Cardiac muscle cell (in vitro differentiated cells and primary cell): ENCODE results near the gene KIAA0930. TPM values are rescaled to one million over a fixed set of nuclear protein-coding genes. Genes with fewer than 3 reads are reported as not detected.

Source experiments
- DNase-seq, 2 donors: peaks; one replicate each; pipeline versions ENCODE4 v3.0.0 to v3.0.0-alpha.2; 2010 to 2017; ENCODE audit warnings: low read depth in 1 of 2, low spot score in 1 of 2
- H3K27ac ChIP-seq: fragments of 200-600 bp; sonication (generic); 2 replicates; pipeline ENCODE4 v1.5.1; 2016
- H3K27me3 ChIP-seq: fragments of 200-600 bp; sonication (generic); 2 replicates; pipeline ENCODE4 v1.6.0; 2016; ENCODE audit warnings: control low read depth
- H3K36me3 ChIP-seq: fragments of 200-600 bp; sonication (generic); 2 replicates; pipeline ENCODE4 v1.5.1; 2016; ENCODE audit warnings: control low read depth
- H3K4me1 ChIP-seq: fragments of 200-600 bp; sonication (generic); 2 replicates; pipeline ENCODE4 v1.8.1; 2017; ENCODE audit warnings: low read depth, mild to moderate bottlenecking, mixed run types
- H3K4me3 ChIP-seq: fragments of 200-600 bp; sonication (generic); 2 replicates; pipeline ENCODE4 v1.5.1; 2016; ENCODE audit warnings: mild to moderate bottlenecking
- H3K9me3 ChIP-seq: fragments of 200-600 bp; sonication (generic); 2 replicates; pipeline ENCODE4 v1.5.1; 2017; ENCODE audit warnings: low read depth, mild to moderate bottlenecking, control low read depth
- polyA plus RNA-seq: library from polyadenylated mRNA; unstranded; fragments of >200 nt; fragmentation: Nextera tagmentation; extraction: Ambion mirVana; gene quantifications from 2 replicates; pipeline ENCODE4 v1.2.1, GENCODE V29; 2016
- total RNA-seq: library from RNA; depleted of rRNA; stranded (reverse); fragments of >200 nt; gene quantifications from 2 replicates; pipeline ENCODE4 v1.2.3, GENCODE V29; 2016
- TF ChIP-seq, protein P1 (sequence below): IDR thresholded peaks from 2 replicates; pipeline ENCODE4 v1.5.1; 2012; ENCODE audit warnings: low read depth, mild to moderate bottlenecking, low read length

KIAA0930 gene
- total and polyA plus RNA-seq, 2 experiments from 2014 or later, result 11.8 to 12.7 TPM

DNA sequence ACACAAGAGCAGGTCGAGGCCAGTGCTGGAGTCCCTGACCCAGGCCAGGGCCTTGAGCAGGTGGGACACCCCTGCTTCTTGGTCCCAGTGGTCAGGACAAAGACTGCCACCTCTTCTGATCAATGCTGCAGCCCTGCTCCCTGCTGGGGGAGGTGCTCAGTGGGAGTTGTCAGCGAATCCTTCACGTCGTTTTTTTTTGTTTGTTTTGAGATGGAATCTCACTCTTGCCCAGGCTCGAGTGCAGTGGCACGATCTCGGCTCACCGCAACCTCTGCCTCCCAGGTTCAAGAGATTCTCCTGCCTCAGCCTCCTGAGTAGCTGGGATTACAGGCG lies 42.3 kb downstream of the KIAA0930 start:
- no peak for DNase-seq
- H3K27me3 ChIP-seq, result peaks cover 6% of the 10 kb centered on the region
- no peaks in the 10 kb centered on the region for H3K36me3 ChIP-seq
- H3K4me1 ChIP-seq, result no peaks in the 10 kb centered on the region
- H3K4me3 ChIP-seq, result no peak overlapping the region
- TF ChIP-seq, protein P1, sequence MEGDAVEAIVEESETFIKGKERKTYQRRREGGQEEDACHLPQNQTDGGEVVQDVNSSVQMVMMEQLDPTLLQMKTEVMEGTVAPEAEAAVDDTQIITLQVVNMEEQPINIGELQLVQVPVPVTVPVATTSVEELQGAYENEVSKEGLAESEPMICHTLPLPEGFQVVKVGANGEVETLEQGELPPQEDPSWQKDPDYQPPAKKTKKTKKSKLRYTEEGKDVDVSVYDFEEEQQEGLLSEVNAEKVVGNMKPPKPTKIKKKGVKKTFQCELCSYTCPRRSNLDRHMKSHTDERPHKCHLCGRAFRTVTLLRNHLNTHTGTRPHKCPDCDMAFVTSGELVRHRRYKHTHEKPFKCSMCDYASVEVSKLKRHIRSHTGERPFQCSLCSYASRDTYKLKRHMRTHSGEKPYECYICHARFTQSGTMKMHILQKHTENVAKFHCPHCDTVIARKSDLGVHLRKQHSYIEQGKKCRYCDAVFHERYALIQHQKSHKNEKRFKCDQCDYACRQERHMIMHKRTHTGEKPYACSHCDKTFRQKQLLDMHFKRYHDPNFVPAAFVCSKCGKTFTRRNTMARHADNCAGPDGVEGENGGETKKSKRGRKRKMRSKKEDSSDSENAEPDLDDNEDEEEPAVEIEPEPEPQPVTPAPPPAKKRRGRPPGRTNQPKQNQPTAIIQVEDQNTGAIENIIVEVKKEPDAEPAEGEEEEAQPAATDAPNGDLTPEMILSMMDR, result no peak
- no peak overlapping the region for H3K27ac ChIP-seq
- no peaks in the 10 kb centered on the region for H3K9me3 ChIP-seq

DNA sequence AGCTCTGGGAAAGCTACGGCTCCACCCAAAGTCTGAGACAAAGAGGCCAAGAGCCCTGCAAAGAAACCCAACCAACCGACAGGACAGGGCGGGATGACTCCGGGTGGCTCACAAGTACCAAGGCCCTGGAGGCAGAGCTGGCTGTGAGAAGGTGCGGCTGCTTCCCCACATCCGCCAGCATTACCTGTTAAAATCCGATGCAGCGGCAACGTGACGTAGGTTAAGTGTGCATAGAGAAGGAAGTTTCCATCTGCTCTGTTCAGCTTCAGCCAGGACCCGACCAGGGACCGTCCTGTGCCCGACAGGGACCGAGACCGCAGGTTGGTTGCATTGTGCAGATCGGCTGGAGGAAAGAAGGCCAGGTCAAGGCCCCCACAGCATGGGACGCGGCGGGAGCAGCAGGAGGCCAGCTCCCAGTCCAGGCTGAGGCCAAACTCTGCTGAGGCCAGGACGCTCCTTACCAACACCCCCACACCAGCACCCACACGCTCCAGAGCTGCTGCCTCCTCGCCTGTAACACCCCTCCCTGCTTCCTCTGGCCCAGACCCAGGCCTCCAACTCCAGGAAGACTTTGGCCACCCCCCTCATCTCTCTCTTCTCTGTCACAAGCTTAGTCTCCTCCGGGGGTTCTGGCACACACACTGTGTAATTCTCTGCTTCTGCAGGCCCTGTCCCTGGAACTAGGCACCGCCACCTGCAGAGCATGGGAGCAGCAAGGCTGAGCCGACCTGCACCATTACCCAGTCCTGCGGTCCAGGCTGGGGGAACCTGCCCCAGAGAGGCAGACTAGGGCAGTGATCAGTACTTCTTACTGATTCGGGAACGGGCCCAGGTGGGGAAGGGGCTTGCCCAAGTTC lies 42.9 kb downstream of the KIAA0930 start:
- no peak for DNase-seq
- no peak overlapping the region for H3K27ac ChIP-seq
- no peaks in the 10 kb centered on the region for H3K36me3 ChIP-seq
- no peaks in the 10 kb centered on the region for H3K9me3 ChIP-seq
- H3K4me3 ChIP-seq, result no peak overlapping the region
- TF ChIP-seq, protein P1, result no peak
- H3K4me1 ChIP-seq, result peaks cover 3% of the 10 kb centered on the region
- peaks cover 6% of the 10 kb centered on the region for H3K27me3 ChIP-seq

DNA sequence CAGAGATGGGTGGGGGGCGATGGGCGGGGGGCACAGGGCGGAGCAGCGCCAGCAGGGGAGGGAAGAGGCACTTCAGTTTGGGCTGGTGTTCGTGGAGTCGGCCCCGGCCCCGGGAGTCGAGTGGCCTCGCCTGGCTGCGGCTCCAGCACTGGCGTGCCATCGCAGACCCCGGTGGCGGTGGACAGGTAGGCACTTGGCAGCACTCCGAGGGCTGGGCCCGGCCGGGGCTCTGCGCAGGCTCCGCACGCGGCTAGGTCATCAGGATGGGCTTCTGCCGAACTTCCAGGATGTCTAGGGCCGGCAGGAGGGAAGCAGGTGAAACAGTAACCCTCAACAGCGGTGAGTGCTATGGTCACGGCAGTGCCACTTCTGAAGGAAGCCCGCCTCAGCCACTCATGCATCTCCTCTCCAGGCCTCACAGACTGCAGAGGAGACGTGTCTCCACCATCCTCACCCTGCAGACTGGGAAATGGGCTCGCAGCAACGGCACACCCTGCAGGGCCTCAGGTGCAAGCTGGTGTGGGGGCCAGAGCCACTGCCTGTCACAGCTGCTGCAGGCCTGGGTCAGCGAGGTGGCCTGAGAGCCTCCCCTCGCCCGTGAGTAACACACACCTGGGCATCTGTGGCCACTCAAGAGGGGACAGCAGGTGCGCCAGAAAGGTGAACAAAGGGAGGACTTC lies 43.6 kb downstream of the KIAA0930 start:
- TF ChIP-seq, protein P1, result no peak
- no peaks in the 10 kb centered on the region for H3K9me3 ChIP-seq

DNA sequence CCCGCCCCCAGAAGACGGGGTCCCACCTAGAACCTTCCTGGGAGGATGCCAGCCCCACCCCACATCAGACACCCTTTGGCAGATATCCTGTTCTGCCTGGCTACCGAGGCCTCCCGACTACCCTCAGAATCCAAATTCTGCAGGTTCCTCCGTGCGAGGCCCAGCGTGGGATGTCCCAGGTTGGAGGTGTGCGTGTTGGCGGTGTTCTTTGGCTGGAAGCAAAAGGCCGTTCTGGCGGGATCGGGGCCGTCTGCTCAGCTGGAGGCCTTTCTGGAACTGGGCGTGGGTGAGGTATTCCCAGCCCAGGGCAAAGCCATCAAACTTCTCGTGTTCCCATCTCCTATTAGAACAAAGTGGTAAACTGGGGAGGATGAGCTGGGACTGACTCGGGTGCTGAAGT lies 44.4 kb downstream of the KIAA0930 start:
- Histone ChIP-seq H3K9me3 (no peaks in the 10 kb centered on the region), H3K27ac (no peak overlapping the region), H3K4me1 (peaks cover 8% of the 10 kb centered on the region), H3K27me3 (peaks cover 7% of the 10 kb centered on the region), H3K4me3 (no peak overlapping the region), H3K36me3 (no peaks in the 10 kb centered on the region)
- no peak for DNase-seq
- TF ChIP-seq, protein P1, result no peak

More for the DNA sequence above, 43.6 kb downstream of the KIAA0930 start:
- Histone ChIP-seq H3K36me3 (no peaks in the 10 kb centered on the region), H3K4me1 (peaks cover 8% of the 10 kb centered on the region), H3K4me3 (no peak overlapping the region), H3K27ac (no peak overlapping the region), H3K27me3 (peaks cover 6% of the 10 kb centered on the region)
- DNase-seq, result no peak

DNA sequence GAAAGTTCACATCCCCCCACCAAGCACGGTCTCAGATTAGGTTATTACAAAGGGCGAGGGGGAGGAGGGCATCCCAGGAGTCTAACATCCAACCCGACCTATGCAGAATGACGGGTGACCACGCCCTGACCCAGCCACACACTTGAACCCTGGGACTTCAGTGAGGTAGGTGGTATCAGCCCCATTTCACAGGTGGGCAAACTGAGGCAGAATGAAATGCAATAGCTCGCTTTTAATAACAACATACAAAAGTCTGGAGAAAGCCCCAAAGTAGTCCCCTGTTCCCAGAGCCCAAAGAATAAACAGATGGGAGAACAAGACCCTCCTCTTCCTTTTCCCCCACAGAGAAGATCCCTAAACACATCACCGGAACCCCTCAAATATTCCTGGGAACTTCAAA lies 45.1 kb downstream of the KIAA0930 start:
- H3K27ac ChIP-seq, result no peak overlapping the region
- no peaks in the 10 kb centered on the region for H3K9me3 ChIP-seq
- no peak overlapping the region for H3K4me3 ChIP-seq
- no peaks in the 10 kb centered on the region for H3K36me3 ChIP-seq
- peaks cover 14% of the 10 kb centered on the region for H3K27me3 ChIP-seq
- DNase-seq, result no peak
- TF ChIP-seq, protein P1, result no peak
- H3K4me1 ChIP-seq, result peaks cover 8% of the 10 kb centered on the region
